GM19372 (cell line): Measurements from ENCODE around the gene TUBGCP2.
"Not testable (repeated sequence)": the region's sequence is repeated elsewhere in the genome, so short reads cannot be mapped to it uniquely, and the experiment has no call there.

ENCODE experiments used
- ATAC-seq: cut with Tn5 transposase; IDR thresholded peaks from one replicate; pipeline ENCODE4 v1.9.1; 2021; ENCODE audit warnings: mild to moderate bottlenecking, low read depth, moderate library complexity; ENCODE audit not compliant: unreplicated experiment

Gene TUBGCP2

DNA sequence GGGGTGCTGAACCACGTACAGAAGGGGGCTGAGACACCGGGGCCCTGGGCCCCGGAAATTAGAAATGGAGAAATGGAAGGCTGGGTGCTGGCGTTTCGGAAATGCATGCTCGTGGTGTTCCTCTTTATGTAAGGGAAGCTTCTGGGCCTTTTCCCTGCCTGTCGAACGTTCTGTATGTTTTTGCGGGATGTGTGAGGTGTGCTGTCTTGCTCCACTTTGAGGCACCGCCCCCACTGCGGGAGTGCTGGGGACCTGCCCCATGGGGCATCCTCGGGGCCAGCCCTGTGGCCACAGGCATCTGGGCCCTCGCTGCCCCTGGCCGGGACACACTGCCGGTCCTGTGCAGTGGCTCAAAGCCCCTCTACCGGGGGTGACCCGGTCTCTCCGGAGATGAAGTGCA is 72.7 kb downstream of the TUBGCP2 start:
- ATAC-seq, result no peak

GRCh38 chr10:133235265-133235855 is 73.3 kb downstream of the TUBGCP2 start:
- no peak for ATAC-seq

GRCh38 chr10:133234796-133235195 is 73.9 kb downstream of the TUBGCP2 start:
- ATAC-seq, result not testable (repeated sequence)

GRCh38 chr10:133231946-133232574 is 76.6 kb downstream of the TUBGCP2 start:
- no peak for ATAC-seq

DNA sequence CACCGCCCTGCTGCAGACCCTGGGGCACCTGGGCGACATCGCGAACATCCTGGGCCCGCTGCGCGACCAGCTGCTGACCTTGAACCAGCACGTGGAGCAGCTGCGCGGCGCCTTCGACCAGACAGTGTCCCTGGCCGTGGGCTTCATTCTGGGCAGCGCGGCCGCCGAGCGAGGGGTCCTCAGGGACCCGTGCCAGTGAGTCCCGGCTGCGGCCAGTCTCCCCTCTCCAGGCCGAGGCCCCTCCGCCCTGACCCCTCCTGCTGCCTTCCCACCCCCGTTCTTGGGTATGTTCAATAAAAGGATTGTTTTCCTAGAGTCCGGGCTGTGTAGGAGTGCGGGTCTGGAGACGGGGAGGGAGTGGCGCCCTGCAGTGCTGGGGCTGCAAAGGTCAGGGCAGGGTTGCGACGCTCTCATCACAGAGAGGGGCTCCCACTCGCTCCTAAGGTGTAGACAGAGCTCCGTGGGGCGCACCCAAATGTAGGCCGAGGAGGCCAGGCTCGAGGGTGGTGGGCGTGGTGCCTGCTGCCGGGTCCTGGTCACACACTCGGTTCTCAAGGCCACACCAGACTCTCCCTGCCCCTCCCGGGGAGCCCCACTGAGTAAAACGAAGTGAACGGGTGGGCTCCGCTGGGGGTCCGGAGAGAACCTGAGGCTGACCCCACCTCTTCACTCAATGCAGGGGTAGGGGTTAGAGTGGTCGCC is 77.3 kb downstream of the TUBGCP2 start:
- ATAC-seq, result no peak

DNA sequence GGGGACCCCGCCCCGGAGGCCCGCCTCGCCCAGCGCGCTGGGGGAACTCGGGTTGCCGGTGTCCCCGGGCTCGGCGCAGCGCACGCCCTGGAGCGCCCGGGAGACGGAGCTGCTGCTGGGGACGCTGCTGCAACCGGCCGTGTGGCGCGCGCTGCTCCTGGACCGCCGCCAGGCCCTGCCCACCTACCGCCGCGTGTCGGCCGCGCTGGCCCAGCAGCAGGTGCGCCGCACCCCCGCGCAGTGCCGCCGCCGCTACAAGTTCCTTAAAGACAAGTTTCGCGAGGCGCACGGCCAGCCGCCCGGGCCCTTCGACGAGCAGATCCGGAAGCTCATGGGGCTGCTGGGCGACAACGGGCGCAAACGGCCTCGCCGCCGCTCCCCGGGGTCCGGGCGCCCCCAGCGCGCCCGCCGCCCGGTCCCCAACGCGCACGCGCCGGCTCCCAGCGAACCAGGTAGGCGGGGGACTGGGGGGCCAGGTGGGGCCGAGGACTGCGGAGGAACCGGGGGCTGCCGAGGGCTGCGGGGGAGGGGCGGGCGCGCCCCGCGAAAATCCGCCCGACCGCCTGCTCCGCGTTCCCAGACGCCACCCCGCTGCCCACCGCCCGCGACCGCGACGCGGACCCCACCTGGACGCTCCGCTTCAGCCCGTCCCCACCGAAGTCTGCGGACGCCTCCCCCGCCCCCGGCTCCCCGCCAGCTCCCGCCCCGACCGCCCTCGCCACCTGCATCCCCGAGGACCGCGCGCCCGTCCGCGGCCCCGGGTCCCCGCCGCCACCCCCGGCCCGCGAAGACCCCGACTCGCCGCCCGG is 78.1 kb downstream of the TUBGCP2 start:
- ATAC-seq, result no peak

DNA sequence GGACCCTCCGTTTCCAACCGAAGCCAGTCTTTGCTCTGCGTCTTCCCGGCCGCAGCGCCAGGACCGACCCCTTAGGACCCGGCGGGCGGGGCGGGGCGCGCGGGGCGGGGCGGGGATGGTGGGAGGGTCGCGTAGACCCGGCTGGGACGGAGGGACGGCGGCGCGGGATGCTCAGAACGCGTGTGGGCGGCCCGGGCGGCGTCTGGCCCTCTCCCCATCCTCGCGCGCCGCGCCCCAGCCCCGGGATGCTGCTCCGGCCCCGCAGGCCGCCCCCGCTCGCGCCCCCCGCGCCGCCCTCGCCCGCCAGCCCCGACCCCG is 78.7 kb downstream of the TUBGCP2 start, which contains the start of gene UTF1:
Gene UTF1 (plus strand): TSS at position 174 of the 318 bp plus-strand sequence. CDS start 72 bp downstream, at position 246.
- ATAC-seq, result no peak

GRCh38 chr10:133229265-133230043 is 79.2 kb downstream of the TUBGCP2 start:
- no peak for ATAC-seq
